SK-N-SH treated with all-trans-retinoic acid at 6 μM for 48 hours (cell line): ENCODE measurements around the gene PDE3A.
A peak's percentile ranks its signal among the peaks of the same experiment; 100 is the strongest.
"Not testable (repeated sequence)": the region's sequence is repeated elsewhere in the genome, so short reads cannot be mapped to it uniquely, and the experiment has no call there.

Experiments
- ATAC-seq: fragments of 200-7000 bp; cut with Tn5 transposase; 3 replicates; pipeline ENCODE4 v1.9.1; 2020; ENCODE audit warnings: mild to moderate bottlenecking, moderate library complexity
- ARNTL ChIP-seq: fragments of 450-650 bp; formaldehyde crosslinking; IDR thresholded peaks from 2 replicates; pipeline ENCODE4 v1.5.0; 2020; ENCODE audit warnings: low read depth, mild to moderate bottlenecking, moderate library complexity, borderline replicate concordance
- BACH2 ChIP-seq: fragments of 250-450 bp; sonication (Bioruptor Pico); IDR thresholded peaks from 2 replicates; pipeline ENCODE4 v1.9.0; 2021; ENCODE audit warnings: mild to moderate bottlenecking, borderline replicate concordance
- ESRRG ChIP-seq: fragments of 250-450 bp; sonication (Bioruptor Pico); IDR thresholded peaks from 2 replicates; pipeline ENCODE4 v1.6.1; 2021; ENCODE audit warnings: mild to moderate bottlenecking
- GLIS3 ChIP-seq: fragments of 250-450 bp; sonication (Bioruptor Pico); IDR thresholded peaks from 2 replicates; pipeline ENCODE4 v1.5.0; 2020; ENCODE audit warnings: mild to moderate bottlenecking, moderate library complexity
- ISL1 ChIP-seq: fragments of 250-450 bp; sonication (Bioruptor Pico); IDR thresholded peaks from 2 replicates; pipeline ENCODE4 v2.1.2; 2022; ENCODE audit warnings: mild to moderate bottlenecking, moderate library complexity
- PATZ1 ChIP-seq: fragments of 250-450 bp; sonication (Bioruptor Pico); IDR thresholded peaks from 2 replicates; pipeline ENCODE4 v1.8.0; 2020; ENCODE audit warnings: mild to moderate bottlenecking, moderate library complexity, borderline replicate concordance
- RARB ChIP-seq: fragments of 250-450 bp; sonication (Bioruptor Pico); IDR thresholded peaks from 2 replicates; pipeline ENCODE4 v1.8.0; 2021; ENCODE audit warnings: mild to moderate bottlenecking, moderate library complexity
- SNAI2 ChIP-seq: fragments of 250-450 bp; sonication (Bioruptor Pico); IDR thresholded peaks from 2 replicates; pipeline ENCODE4 v1.5.0; 2020; ENCODE audit warnings: mild to moderate bottlenecking, moderate library complexity
- TCF4 ChIP-seq: fragments of 250-450 bp; sonication (Bioruptor Pico); IDR thresholded peaks from 2 replicates; pipeline ENCODE4 v1.8.0; 2021; ENCODE audit warnings: mild to moderate bottlenecking, moderate library complexity, borderline replicate concordance
- TOX ChIP-seq: fragments of 250-450 bp; sonication (Bioruptor Pico); IDR thresholded peaks from 2 replicates; pipeline ENCODE4 v1.8.0; 2021; ENCODE audit warnings: mild to moderate bottlenecking, moderate library complexity, borderline replicate concordance
- TSHZ2 ChIP-seq: fragments of 250-450 bp; sonication (Bioruptor Pico); IDR thresholded peaks from 2 replicates; pipeline ENCODE4 v1.5.0; 2020; ENCODE audit warnings: mild to moderate bottlenecking, moderate library complexity
- ZC3H10 ChIP-seq: fragments of 250-450 bp; sonication (Bioruptor Pico); IDR thresholded peaks from 2 replicates; pipeline ENCODE4 v1.5.1; 2021; ENCODE audit warnings: mild to moderate bottlenecking, moderate library complexity
- ZFP3 ChIP-seq: fragments of 250-450 bp; sonication (Bioruptor Pico); IDR thresholded peaks from 2 replicates; pipeline ENCODE4 v1.5.0; 2020; ENCODE audit warnings: mild to moderate bottlenecking, moderate library complexity
- ZNF565 ChIP-seq: fragments of 450-650 bp; formaldehyde crosslinking; conservative IDR thresholded peaks from 2 replicates; pipeline ENCODE4 v1.5.0; 2020; ENCODE audit warnings: low read depth, mild to moderate bottlenecking, moderate library complexity
- ZNF70 ChIP-seq: fragments of 450-650 bp; formaldehyde crosslinking; IDR thresholded peaks from 2 replicates; pipeline ENCODE4 v1.5.0; 2020; ENCODE audit warnings: mild to moderate bottlenecking, moderate library complexity
- ZNF8 ChIP-seq: fragments of 450-650 bp; formaldehyde crosslinking; IDR thresholded peaks from 2 replicates; pipeline ENCODE4 v1.5.0; 2020; ENCODE audit warnings: mild to moderate bottlenecking, moderate library complexity
- TF ChIP-seq, protein P1 (sequence below): fragments of 250-450 bp; sonication (Bioruptor Pico); IDR thresholded peaks from 2 replicates; pipeline ENCODE4 v1.8.0; 2021; ENCODE audit warnings: low read depth, mild to moderate bottlenecking, moderate library complexity, borderline replicate concordance
- TF ChIP-seq, protein P2 (sequence below): fragments of 250-450 bp; sonication (Bioruptor Pico); IDR thresholded peaks from 2 replicates; pipeline ENCODE4 v1.5.1; 2020; ENCODE audit warnings: low read depth, mild to moderate bottlenecking, moderate library complexity
- TF ChIP-seq, protein P3 (sequence below): fragments of 250-450 bp; sonication (Bioruptor Pico); IDR thresholded peaks from 2 replicates; pipeline ENCODE4 v1.5.1; 2021; ENCODE audit warnings: mild to moderate bottlenecking, moderate library complexity

Gene PDE3A

DNA sequence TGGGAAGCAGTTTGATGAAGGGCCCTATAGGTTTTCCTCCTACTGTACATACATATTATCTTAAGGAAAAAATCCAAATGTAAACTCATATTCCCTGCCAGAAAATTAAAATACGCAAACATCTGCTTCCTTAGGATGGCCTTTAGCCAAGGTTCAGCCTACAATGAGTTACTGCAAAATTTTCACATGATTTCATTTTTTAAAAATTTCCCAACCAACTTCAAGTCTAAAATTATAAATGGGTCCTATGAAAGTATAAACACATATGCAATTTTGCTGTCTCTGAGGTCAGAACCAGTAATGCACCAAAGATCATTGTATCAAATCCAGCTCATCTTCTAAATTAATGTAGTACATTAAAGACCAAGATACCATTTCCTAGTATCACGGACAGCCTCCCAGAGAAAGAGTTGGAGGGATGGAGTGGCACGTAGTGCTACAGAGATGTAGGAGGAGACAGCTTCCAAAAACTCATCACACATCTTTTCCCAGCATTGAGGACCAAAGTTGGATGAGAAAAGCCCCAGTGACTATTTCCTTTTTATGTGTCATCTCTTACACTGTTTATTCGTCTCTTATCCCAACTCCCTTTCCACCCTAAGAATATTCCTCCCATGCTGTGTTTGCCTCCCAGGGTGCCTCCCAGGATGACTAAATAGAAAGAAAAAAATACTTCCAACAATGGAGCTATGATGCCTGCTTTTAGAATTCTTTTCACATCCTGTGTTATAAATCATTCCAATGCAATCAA, 234.5 kb downstream of the PDE3A start:
- TF ChIP-seq ZNF8 (CRISPR knock-in tag) = no peak
- no peak for TF ChIP-seq BACH2
- no peak for TF ChIP-seq SNAI2 (CRISPR knock-in tag)
- TF ChIP-seq ZNF70 (CRISPR knock-in tag) = no peak
- TF ChIP-seq, protein P1, sequence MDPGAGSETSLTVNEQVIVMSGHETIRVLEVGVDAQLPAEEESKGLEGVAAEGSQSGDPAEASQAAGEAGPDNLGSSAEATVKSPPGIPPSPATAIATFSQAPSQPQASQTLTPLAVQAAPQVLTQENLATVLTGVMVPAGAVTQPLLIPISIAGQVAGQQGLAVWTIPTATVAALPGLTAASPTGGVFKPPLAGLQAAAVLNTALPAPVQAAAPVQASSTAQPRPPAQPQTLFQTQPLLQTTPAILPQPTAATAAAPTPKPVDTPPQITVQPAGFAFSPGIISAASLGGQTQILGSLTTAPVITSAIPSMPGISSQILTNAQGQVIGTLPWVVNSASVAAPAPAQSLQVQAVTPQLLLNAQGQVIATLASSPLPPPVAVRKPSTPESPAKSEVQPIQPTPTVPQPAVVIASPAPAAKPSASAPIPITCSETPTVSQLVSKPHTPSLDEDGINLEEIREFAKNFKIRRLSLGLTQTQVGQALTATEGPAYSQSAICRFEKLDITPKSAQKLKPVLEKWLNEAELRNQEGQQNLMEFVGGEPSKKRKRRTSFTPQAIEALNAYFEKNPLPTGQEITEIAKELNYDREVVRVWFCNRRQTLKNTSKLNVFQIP (CRISPR knock-in tag) = no peak
- TF ChIP-seq ZFP3 (CRISPR knock-in tag) = no peak
- TF ChIP-seq ZNF565 (CRISPR knock-in tag) = no peak
- TF ChIP-seq GLIS3 (CRISPR knock-in tag) = no peak
- TF ChIP-seq, protein P2, sequence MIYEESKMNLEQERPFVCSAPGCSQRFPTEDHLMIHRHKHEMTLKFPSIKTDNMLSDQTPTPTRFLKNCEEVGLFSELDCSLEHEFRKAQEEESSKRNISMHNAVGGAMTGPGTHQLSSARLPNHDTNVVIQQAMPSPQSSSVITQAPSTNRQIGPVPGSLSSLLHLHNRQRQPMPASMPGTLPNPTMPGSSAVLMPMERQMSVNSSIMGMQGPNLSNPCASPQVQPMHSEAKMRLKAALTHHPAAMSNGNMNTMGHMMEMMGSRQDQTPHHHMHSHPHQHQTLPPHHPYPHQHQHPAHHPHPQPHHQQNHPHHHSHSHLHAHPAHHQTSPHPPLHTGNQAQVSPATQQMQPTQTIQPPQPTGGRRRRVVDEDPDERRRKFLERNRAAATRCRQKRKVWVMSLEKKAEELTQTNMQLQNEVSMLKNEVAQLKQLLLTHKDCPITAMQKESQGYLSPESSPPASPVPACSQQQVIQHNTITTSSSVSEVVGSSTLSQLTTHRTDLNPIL (CRISPR knock-in tag) = no peak
- TF ChIP-seq, all 23 proteins: peak for 0
- peak; percentile 53 for ATAC-seq

GRCh38 chr12:20604408-20605067, 236.2 kb downstream of the PDE3A start:
- TF ChIP-seq ZC3H10 (CRISPR knock-in tag) (peak; percentile 83), RARB (CRISPR knock-in tag) (no peak), ARNTL (CRISPR knock-in tag) (no peak), TOX (CRISPR knock-in tag) (no peak), ZNF8 (CRISPR knock-in tag) (peak; percentile 38; the same call in 1 of the 2 replicates), ESRRG (CRISPR knock-in tag) (peak; percentile 78; the same call in 1 of the 2 replicates), TCF4 (CRISPR knock-in tag) (no peak), PATZ1 (CRISPR knock-in tag) (peak; percentile 83; the same call in 1 of the 2 replicates), ZNF70 (CRISPR knock-in tag) (no peak), ISL1 (peak; percentile 99), TSHZ2 (CRISPR knock-in tag) (no peak)
- TF ChIP-seq, protein P3, sequence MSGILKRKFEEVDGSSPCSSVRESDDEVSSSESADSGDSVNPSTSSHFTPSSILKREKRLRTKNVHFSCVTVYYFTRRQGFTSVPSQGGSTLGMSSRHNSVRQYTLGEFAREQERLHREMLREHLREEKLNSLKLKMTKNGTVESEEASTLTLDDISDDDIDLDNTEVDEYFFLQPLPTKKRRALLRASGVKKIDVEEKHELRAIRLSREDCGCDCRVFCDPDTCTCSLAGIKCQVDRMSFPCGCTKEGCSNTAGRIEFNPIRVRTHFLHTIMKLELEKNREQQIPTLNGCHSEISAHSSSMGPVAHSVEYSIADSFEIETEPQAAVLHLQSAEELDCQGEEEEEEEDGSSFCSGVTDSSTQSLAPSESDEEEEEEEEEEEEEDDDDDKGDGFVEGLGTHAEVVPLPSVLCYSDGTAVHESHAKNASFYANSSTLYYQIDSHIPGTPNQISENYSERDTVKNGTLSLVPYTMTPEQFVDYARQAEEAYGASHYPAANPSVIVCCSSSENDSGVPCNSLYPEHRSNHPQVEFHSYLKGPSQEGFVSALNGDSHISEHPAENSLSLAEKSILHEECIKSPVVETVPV (CRISPR knock-in tag) = peak; percentile 93
- TF ChIP-seq, protein P2 (CRISPR knock-in tag) = peak; percentile 76; the same call in 1 of the 2 replicates
- ATAC-seq = peak; percentile 78

GRCh38 chr12:20615020-20615419, 246.7 kb downstream of the PDE3A start:
- ATAC-seq = not testable (repeated sequence)
